Osteocyte (in vitro differentiated cells): ENCODE data around the gene PRKAR1B. TPM values are rescaled to one million over a fixed set of nuclear protein-coding genes. Genes with fewer than 3 reads are reported as not detected.
A peak's percentile ranks its signal among the peaks of the same experiment; 100 is the strongest.
"Not testable (repeated sequence)": the region's sequence is repeated elsewhere in the genome, so short reads cannot be mapped to it uniquely, and the experiment has no call there.

Experiments
- DNase-seq: peaks from one replicate; pipeline ENCODE4 v3.0.0; 2021; ENCODE audit warnings: mixed read lengths; ENCODE audit not compliant: unreplicated experiment; ENCODE audit errors: extremely low spot score
- H3K27ac Mint-ChIP-seq: one replicate; pipeline ENCODE4 v1.8.0; 2021; ENCODE audit warnings: mild to moderate bottlenecking, mixed read lengths; ENCODE audit not compliant: unreplicated experiment
- H3K27me3 Mint-ChIP-seq: one replicate; pipeline ENCODE4 v1.8.0; 2021; ENCODE audit warnings: mixed read lengths; ENCODE audit not compliant: unreplicated experiment
- H3K36me3 Mint-ChIP-seq: one replicate; pipeline ENCODE4 v1.8.0; 2021; ENCODE audit warnings: mixed read lengths; ENCODE audit not compliant: unreplicated experiment
- H3K4me1 Mint-ChIP-seq: one replicate; pipeline ENCODE4 v1.8.0; 2021; ENCODE audit warnings: mixed read lengths; ENCODE audit not compliant: unreplicated experiment
- H3K4me3 Mint-ChIP-seq: one replicate; pipeline ENCODE4 v1.8.0; 2021; ENCODE audit warnings: mild to moderate bottlenecking, moderate library complexity, mixed read lengths; ENCODE audit not compliant: unreplicated experiment
- H3K9me3 Mint-ChIP-seq: one replicate; pipeline ENCODE4 v1.8.0; 2021; ENCODE audit warnings: mixed read lengths; ENCODE audit not compliant: unreplicated experiment
- CTCF ChIP-seq: fragments of 200-600 bp; sonication (generic); IDR thresholded peaks from 2 replicates; pipeline ENCODE4 v1.5.0; 2021; ENCODE audit warnings: antibody characterized with exemption, mild to moderate bottlenecking, moderate library complexity
- total RNA-seq: library from RNA; stranded (reverse); gene quantifications from 2 replicates; pipeline ENCODE4 v1.2.1, GENCODE V29; 2021

The PRKAR1B gene
- total RNA-seq, 1 donor from 2014 or later, result 12.0 TPM

GRCh38 chr7:618539-619367 lies 108.3 kb downstream of the PRKAR1B start:
- DNase-seq, result no peak
- H3K27me3 Mint-ChIP-seq, result no peaks in the 10 kb centered on the region
- no peak overlapping the region for H3K4me3 Mint-ChIP-seq
- H3K9me3 Mint-ChIP-seq, result peaks cover 18% of the 10 kb centered on the region
- peaks cover 7% of the 10 kb centered on the region for H3K36me3 Mint-ChIP-seq
- TF ChIP-seq CTCF, result no peak
- no peaks in the 10 kb centered on the region for H3K4me1 Mint-ChIP-seq
- no peak overlapping the region for H3K27ac Mint-ChIP-seq

GRCh38 chr7:617614-618538 lies 109.2 kb downstream of the PRKAR1B start:
- no peak for TF ChIP-seq CTCF
- Mint-ChIP-seq H3K27ac (no peak overlapping the region), H3K36me3 (peaks cover 7% of the 10 kb centered on the region), H3K4me3 (no peak overlapping the region), H3K27me3 (no peaks in the 10 kb centered on the region), H3K9me3 (peaks cover 13% of the 10 kb centered on the region), H3K4me1 (no peaks in the 10 kb centered on the region)
- DNase-seq, result no peak

- Mint-ChIP-seq H3K36me3 (no peaks in the 10 kb centered on the region), H3K9me3 (no peaks in the 10 kb centered on the region), H3K27me3 (no peaks in the 10 kb centered on the region), H3K4me1 (peaks cover 22% of the 10 kb centered on the region), H3K4me3 (no peak overlapping the region), H3K27ac (no peak overlapping the region)
- no peak for TF ChIP-seq CTCF
- DNase-seq, result no peak
Measured at GRCh38 chr7:613442-614140, 113.5 kb downstream of the PRKAR1B start.

GRCh38 chr7:611837-612236 lies 115.2 kb downstream of the PRKAR1B start:
- peak overlapping the region; percentile 62 for H3K27ac Mint-ChIP-seq
- H3K9me3 Mint-ChIP-seq, H3K4me3 Mint-ChIP-seq, H3K36me3 Mint-ChIP-seq, H3K27me3 Mint-ChIP-seq, DNase-seq: not testable (repeated sequence)
- peaks cover 30% of the 10 kb centered on the region for H3K4me1 Mint-ChIP-seq

GRCh38 chr7:611281-611810 lies 115.7 kb downstream of the PRKAR1B start:
- Mint-ChIP-seq H3K27me3 (no peaks in the 10 kb centered on the region), H3K27ac (peak overlapping the region; percentile 89), H3K4me1 (peaks cover 30% of the 10 kb centered on the region), H3K36me3 (no peaks in the 10 kb centered on the region), H3K9me3 (no peaks in the 10 kb centered on the region), H3K4me3 (no peak overlapping the region)
- no peak for TF ChIP-seq CTCF
- no peak for DNase-seq
